BE2C (cell line): ENCODE results near the gene PLG.
"Not testable (repeated sequence)": the region's sequence is repeated elsewhere in the genome, so short reads cannot be mapped to it uniquely, and the experiment has no call there.

Experiments used
- DNase-seq: peaks from one replicate; pipeline ENCODE4 v3.0.0-alpha.2; 2020
- H3K27me3 ChIP-seq: fragments of 250-450 bp; sonication (Bioruptor Pico); 2 replicates; pipeline ENCODE4 v1.5.1; 2020; ENCODE audit warnings: mild to moderate bottlenecking
- H3K36me3 ChIP-seq: fragments of 250-450 bp; sonication (Bioruptor Pico); 2 replicates; pipeline ENCODE4 v1.5.1; 2020; ENCODE audit warnings: mild to moderate bottlenecking
- H3K4me1 ChIP-seq: fragments of 250-450 bp; sonication (Bioruptor Pico); 2 replicates; pipeline ENCODE4 v1.5.1; 2020
- H3K4me3 ChIP-seq: 2 replicates; pipeline ENCODE4 v1.5.1; 2011; ENCODE audit warnings: low read depth, low read length
- H3K9me3 ChIP-seq: fragments of 250-450 bp; sonication (Bioruptor Pico); 2 replicates; pipeline ENCODE4 v1.5.1; 2020
- TF ChIP-seq, protein P1 (sequence below): IDR thresholded peaks from 2 replicates; pipeline ENCODE4 v1.5.1; 2012; ENCODE audit warnings: mild to moderate bottlenecking, low read depth, low read length

The PLG gene

DNA sequence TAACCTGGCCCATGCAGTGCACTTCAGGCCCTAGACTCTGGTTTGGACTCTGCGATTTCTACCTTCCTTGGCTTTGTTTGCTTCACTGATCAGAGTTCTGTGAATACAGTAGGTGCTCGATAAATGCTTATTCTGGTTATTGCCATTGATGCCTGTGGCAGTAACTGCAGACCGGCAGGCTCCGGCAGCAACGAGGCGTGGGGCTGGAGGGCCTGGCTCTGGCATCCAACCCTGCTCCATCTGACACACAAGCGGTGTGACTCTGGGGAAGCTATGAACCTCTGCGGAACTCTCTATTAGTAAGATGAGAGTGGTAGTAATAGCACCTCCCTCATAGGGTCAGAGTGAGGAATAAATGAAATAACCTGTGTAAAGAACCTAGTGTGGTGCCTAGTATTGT, 66.1 kb downstream of the PLG start:
- H3K36me3 ChIP-seq: no peaks in the 10 kb centered on the region
- TF ChIP-seq, protein P1, sequence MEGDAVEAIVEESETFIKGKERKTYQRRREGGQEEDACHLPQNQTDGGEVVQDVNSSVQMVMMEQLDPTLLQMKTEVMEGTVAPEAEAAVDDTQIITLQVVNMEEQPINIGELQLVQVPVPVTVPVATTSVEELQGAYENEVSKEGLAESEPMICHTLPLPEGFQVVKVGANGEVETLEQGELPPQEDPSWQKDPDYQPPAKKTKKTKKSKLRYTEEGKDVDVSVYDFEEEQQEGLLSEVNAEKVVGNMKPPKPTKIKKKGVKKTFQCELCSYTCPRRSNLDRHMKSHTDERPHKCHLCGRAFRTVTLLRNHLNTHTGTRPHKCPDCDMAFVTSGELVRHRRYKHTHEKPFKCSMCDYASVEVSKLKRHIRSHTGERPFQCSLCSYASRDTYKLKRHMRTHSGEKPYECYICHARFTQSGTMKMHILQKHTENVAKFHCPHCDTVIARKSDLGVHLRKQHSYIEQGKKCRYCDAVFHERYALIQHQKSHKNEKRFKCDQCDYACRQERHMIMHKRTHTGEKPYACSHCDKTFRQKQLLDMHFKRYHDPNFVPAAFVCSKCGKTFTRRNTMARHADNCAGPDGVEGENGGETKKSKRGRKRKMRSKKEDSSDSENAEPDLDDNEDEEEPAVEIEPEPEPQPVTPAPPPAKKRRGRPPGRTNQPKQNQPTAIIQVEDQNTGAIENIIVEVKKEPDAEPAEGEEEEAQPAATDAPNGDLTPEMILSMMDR: no peak
- no peaks in the 10 kb centered on the region for H3K4me1 ChIP-seq
- no peaks in the 10 kb centered on the region for H3K27me3 ChIP-seq
- no peak for DNase-seq
- H3K9me3 ChIP-seq: no peaks in the 10 kb centered on the region
- H3K4me3 ChIP-seq: no peak overlapping the region

DNA sequence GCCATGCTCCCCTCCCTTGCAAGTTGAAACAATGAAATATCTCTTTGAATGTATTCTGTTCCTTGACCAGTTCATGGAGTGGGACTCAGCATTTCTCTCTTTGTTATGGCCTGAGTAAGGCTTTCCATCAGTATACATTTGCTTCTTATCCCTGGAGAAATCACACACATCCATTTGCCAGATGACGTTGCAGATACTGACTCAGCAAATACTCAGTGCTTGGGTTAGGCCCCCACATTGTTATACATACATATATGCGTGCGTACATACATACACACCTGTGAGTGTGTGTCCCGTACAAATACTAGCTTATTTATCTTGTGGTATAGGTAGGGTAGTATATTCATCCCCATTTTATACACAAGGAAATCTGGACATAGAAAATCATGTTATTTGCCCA, 72.4 kb downstream of the PLG start:
- TF ChIP-seq, protein P1: no peak
- H3K4me1 ChIP-seq: no peaks in the 10 kb centered on the region
- no peaks in the 10 kb centered on the region for H3K27me3 ChIP-seq
- no peaks in the 10 kb centered on the region for H3K9me3 ChIP-seq
- no peak for DNase-seq
- H3K4me3 ChIP-seq: no peak overlapping the region
- H3K36me3 ChIP-seq: no peaks in the 10 kb centered on the region

DNA sequence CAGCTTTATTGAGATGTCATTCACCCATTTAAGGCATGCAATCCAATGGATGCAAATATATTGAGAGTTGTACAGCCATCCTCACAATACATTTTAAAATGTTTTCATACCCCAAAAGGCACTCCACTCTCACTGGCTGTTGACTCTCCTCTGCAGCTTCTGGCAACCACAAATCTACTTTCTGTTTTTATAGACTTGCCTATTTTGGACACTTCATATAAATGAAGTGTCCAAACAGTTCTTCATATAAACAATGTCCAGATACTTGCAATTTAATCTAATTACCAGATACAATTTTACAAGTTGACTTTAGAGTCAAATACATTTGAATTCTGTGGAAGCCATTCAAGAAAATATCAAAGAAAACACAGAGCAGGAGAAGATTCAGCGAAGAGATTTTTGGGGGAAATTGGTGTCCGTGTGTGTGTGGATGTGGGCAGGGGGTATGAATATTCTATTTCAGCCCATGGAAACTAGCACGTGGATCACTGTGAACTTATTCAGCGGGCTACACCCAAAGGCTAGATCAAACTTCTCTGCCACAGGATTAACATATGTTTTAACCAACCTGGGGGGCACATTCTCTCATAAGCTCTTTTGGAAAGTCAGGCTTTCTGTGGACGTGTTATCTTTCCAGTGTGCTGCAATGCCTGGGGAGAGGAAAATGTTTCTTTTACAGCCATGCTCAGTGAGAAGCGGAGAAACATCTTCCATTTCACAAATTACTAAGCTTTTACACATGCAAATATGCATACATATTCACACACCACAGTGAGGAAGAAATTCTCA, 73.9 kb downstream of the PLG start:
- TF ChIP-seq, protein P1: no peak
- DNase-seq: no peak
- no peaks in the 10 kb centered on the region for H3K27me3 ChIP-seq
- no peaks in the 10 kb centered on the region for H3K4me1 ChIP-seq
- no peak overlapping the region for H3K4me3 ChIP-seq
- H3K36me3 ChIP-seq: no peaks in the 10 kb centered on the region
- no peaks in the 10 kb centered on the region for H3K9me3 ChIP-seq

DNA sequence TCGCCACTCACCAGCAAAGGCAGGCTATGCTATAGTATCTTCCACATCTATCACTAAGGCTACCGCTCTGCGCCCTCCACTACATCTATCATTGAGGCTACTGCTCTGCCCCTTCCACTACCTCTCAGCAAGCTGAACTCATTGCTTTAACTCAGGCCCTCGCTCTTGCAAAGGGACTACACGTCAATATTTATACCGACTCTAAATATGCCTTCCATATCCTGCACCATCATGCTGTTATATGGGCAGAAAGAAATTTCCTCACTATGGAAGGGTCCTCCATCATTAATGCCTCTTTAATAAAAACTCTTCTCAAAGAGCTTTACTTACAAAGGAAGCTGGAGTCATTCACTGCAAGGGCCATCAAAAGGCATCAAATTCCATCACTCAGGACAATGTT, 77.1 kb downstream of the PLG start:
- H3K36me3 ChIP-seq, H3K27me3 ChIP-seq, H3K9me3 ChIP-seq, H3K4me1 ChIP-seq, H3K4me3 ChIP-seq, DNase-seq: not testable (repeated sequence)

DNA sequence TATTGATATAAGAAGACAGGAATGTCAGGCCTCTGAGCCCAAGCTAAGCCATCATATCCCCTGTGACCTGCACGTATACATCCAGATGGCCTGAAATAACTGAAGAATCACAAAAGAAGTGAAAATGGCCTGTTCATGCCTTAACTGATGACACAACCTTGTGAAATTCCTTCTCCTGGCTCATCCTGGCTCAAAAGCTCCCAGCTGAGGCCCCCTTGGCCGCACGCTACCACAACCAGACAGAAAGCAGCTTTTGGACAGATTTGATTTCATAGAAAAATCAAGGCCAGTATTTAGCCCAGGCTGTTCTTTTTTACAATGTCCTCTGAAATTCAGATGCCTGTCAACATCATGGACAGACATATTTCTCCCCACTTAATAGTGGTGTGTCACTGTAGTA, 78.6 kb downstream of the PLG start:
- not testable (repeated sequence) for H3K27me3 ChIP-seq, H3K36me3 ChIP-seq, H3K4me1 ChIP-seq, H3K9me3 ChIP-seq, DNase-seq, H3K4me3 ChIP-seq

DNA sequence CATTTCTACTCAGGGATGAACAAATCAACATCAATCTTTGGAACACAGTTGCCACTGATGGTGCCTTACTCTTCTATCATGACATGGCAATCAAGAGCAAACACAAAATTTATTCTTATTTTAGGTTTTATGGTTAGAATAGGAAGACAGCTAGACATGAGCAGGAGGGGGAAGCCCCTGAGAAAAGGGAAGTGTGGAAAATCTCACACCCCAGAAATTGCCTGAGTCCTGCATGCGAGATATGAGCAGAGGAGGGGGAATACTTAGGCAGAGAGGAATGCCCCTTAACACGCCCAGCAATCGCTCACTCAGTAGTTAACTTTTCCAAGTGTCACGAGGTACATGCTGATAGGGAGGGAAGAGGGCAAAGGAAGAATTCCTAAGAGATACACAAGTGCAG, 79.3 kb downstream of the PLG start:
- H3K4me1 ChIP-seq: no peaks in the 10 kb centered on the region
- DNase-seq: no peak
- no peak overlapping the region for H3K4me3 ChIP-seq
- no peaks in the 10 kb centered on the region for H3K9me3 ChIP-seq
- TF ChIP-seq, protein P1: no peak
- no peaks in the 10 kb centered on the region for H3K36me3 ChIP-seq
- H3K27me3 ChIP-seq: no peaks in the 10 kb centered on the region

DNA sequence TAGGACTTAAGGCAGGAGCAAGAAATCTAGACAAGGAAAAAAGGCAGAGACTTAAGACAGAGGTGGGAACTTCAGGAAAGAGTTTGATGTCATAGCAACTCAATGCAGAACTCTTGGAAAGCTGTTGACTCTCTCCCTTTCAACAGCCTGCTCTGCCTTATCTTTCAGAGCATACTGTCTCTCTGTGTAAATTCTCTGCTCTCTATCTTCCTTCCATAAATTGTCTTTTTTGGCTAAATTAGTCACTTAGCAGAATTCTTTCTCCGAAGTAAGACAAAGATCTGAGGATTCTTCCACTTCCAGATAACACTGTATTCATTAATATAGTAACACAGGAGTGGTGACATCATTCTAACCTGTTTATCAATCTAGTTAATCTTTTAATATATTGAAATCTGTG, 80.2 kb downstream of the PLG start:
- Histone ChIP-seq H3K4me1 (no peaks in the 10 kb centered on the region), H3K9me3 (no peaks in the 10 kb centered on the region), H3K36me3 (no peaks in the 10 kb centered on the region), H3K27me3 (no peaks in the 10 kb centered on the region), H3K4me3 (no peak overlapping the region)
- DNase-seq: no peak
- TF ChIP-seq, protein P1: no peak
